Pancreas (tissue), 10 donors: Measurements from ENCODE around the gene OSBPL10. TPM values are rescaled to one million over a fixed set of nuclear protein-coding genes. Genes with fewer than 3 reads are reported as not detected.

Source experiments
- ATAC-seq, 4 donors: fragments of 200-7000 bp; cut with Tn5 transposase; one replicate each; pipeline versions ENCODE4 v1.8.0 to v1.9.1; 2020; ENCODE audit warnings: mild to moderate bottlenecking in 4 of 4, moderate library complexity in 4 of 4
- DNase-seq, 6 donors: peaks; one replicate each; pipeline ENCODE4 v3.0.0-alpha.2; 2020
- FAIRE-seq: peaks from 2 replicates; lab custom pipeline; 2012; peaks lifted over from hg19 to GRCh38; lab: Jason Lieb, UNC
- H3K27ac ChIP-seq, 4 donors: fragments of 200-600 bp; sonication (generic); 1 replicate in 3 of 4; 2 replicates in 1 of 4; pipeline versions ENCODE4 v1.5.0 to v1.8.0; 2020
- H3K27me3 ChIP-seq, 4 donors: fragments of 200-600 bp; one replicate each; pipeline ENCODE4 v1.8.0; 2021
- H3K36me3 ChIP-seq, 3 donors: fragments of 200-600 bp; sonication (generic) in 1 of 3; one replicate each; pipeline versions ENCODE4 v1.5.0 to v1.8.0; 2020 to 2021
- H3K4me1 ChIP-seq, 3 donors: fragments of 200-600 bp; one replicate each; pipeline ENCODE4 v1.8.0; 2021
- H3K4me3 ChIP-seq, 4 donors: fragments of 200-600 bp; sonication (generic) in 2 of 4; one replicate each; pipeline versions ENCODE4 v1.5.0 to v1.8.0; 2020 to 2021
- H3K9me3 ChIP-seq, 4 donors: fragments of 200-600 bp; one replicate each; pipeline ENCODE4 v1.8.0; 2021
- WGBS, 2 donors: extraction: QIAGEN DNeasy Blood & Tissue Kit; methylation state at CpG; one replicate each; pipeline ENCODE4 v1.1.7; 2013; 5-methylcytosine and 5-hydroxymethylcytosine counted together
- intact Hi-C, 3 donors: fragments of 100-400 bp; cut with DNase I; formaldehyde crosslinking; loops; one replicate each; pipeline versions ENCODE4 v1.11.1 to v1.14.2; 2022
- polyA plus RNA-seq, 2 donors: library from polyadenylated mRNA; stranded (reverse); fragments of 200-250 nt; gene quantifications; one replicate each; pipeline ENCODE4 v1.2.3, GENCODE V29; 2013
- total RNA-seq, 6 donors: library from RNA; stranded (reverse); fragmentation: NEBNext Ultra II Directional in 4 of 6; extraction: Animal tissue kit (Norgen Biotek cat#: 25700) in 4 of 6; gene quantifications; one replicate each; pipeline versions ENCODE4 v1.2.1 to v1.2.4, GENCODE V29; 2021 to 2023
- TF ChIP-seq, protein P1 (sequence below), 4 donors: fragments of 200-600 bp; sonication (generic) in 3 of 4; IDR thresholded peaks; one replicate each; pipeline versions ENCODE4 v1.5.0 to v1.8.0; 2021; ENCODE audit warnings: antibody characterized with exemption in 4 of 4
- donor health status: healthy with polysubstance abuse.
- donor health status: DM: no; HTN: no; CAD: no; lungs with moderate emphysema.
- donor health status: DM: no; HTN: no; CAD: no.
- donor health status: control.
- donor health status: control.
- donor health status: Bipolar disorder and iron deficiency.
- donor health status: DM: yes; HTN: yes; CAD: no.
- donor health status: DM: no; HTN: no; CAD: no.
- donor health status: DM: no; HTN: no; CAD: no.
- donor health status: DM: yes; HTN: yes; CAD: no.

The OSBPL10 gene
- total and polyA plus RNA-seq, 8 donors, result 0.57 to 4.0 (median 2.2) TPM

DNA sequence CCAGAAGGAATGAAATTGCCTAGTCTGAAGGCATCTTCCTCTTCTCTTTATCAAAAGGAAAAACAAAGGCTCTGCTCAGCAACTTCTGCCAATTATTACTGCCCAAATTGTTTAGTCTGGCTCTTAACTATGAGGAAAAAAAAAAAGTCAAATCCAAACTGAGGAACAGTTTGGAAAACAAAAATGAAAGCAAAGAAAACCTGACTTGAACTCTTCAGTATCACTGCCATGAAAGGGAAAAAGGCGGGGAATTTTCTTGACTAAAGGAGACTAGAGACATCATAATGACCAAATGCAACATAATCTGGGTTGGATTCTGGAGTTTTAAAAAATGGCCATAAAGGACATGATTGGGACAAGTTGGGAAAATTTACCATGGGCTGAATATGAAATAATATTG is 292.1 kb downstream of the OSBPL10 start:
- H3K27ac ChIP-seq, result no peak overlapping the region
- H3K9me3 ChIP-seq, result no peaks in the 10 kb centered on the region
- DNase-seq, result no peak
- FAIRE-seq, result no peak
- no peak for ATAC-seq
- intact Hi-C loops, result no loop called here
- 94 to 100% methylated on average over 1 of the region's 1 CpG for WGBS, 2 donors
- H3K4me1 ChIP-seq, result no peaks in the 10 kb centered on the region
- no peaks in the 10 kb centered on the region for H3K36me3 ChIP-seq
- H3K27me3 ChIP-seq, result no peaks in the 10 kb centered on the region
- TF ChIP-seq, protein P1, sequence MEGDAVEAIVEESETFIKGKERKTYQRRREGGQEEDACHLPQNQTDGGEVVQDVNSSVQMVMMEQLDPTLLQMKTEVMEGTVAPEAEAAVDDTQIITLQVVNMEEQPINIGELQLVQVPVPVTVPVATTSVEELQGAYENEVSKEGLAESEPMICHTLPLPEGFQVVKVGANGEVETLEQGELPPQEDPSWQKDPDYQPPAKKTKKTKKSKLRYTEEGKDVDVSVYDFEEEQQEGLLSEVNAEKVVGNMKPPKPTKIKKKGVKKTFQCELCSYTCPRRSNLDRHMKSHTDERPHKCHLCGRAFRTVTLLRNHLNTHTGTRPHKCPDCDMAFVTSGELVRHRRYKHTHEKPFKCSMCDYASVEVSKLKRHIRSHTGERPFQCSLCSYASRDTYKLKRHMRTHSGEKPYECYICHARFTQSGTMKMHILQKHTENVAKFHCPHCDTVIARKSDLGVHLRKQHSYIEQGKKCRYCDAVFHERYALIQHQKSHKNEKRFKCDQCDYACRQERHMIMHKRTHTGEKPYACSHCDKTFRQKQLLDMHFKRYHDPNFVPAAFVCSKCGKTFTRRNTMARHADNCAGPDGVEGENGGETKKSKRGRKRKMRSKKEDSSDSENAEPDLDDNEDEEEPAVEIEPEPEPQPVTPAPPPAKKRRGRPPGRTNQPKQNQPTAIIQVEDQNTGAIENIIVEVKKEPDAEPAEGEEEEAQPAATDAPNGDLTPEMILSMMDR (IDR thresholded peaks at IDR 0.05), result no peak
- no peak overlapping the region for H3K4me3 ChIP-seq

DNA sequence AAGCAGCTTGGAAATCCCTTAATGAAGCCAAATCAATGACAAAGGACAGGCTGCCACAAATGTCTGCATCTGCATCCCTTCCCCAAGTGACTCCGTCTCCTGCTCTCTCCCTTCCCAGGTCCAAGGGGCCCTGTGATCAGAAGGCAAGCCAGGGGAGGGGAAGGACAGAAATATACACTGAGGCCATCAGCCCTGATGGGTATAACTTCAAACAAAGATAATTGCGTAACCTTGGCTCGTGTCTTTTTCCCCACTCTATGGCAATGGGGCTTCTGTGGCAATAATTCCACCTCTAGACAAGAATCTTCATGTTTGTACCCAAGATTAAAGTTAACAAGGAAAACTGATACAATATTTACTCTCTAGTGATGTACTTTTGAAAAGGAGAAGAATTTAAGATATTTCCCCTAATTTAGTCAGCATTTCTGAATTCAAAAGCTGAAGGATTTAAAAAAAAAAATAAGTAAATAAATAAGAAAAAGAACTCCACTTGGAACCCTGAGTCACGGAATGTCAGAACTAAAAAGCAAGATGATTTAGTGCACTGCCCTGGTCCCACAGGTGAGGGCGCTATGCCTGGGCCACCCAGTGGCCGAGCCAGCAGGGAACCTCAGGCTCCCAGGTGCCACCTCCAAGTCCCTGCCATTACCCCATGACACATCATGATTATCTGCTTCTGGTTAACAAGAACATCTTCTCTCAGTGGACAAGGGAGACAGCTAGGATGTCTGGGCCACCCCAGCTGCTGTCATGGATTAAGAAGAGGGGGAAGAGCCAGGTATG is 293.9 kb downstream of the OSBPL10 start:
- ATAC-seq, result no peak
- H3K27me3 ChIP-seq, result no peaks in the 10 kb centered on the region
- no peaks in the 10 kb centered on the region for H3K4me1 ChIP-seq
- H3K36me3 ChIP-seq, result no peaks in the 10 kb centered on the region
- 83 to 88% methylated on average over 6 of the region's 6 CpGs for WGBS, 2 donors
- no peak overlapping the region for H3K27ac ChIP-seq
- no peak for DNase-seq
- TF ChIP-seq, protein P1 (IDR thresholded peaks at IDR 0.05), result no peak
- intact Hi-C loops, result no loop called here
- FAIRE-seq, result no peak
- H3K4me3 ChIP-seq, result no peak overlapping the region
- no peaks in the 10 kb centered on the region for H3K9me3 ChIP-seq

DNA sequence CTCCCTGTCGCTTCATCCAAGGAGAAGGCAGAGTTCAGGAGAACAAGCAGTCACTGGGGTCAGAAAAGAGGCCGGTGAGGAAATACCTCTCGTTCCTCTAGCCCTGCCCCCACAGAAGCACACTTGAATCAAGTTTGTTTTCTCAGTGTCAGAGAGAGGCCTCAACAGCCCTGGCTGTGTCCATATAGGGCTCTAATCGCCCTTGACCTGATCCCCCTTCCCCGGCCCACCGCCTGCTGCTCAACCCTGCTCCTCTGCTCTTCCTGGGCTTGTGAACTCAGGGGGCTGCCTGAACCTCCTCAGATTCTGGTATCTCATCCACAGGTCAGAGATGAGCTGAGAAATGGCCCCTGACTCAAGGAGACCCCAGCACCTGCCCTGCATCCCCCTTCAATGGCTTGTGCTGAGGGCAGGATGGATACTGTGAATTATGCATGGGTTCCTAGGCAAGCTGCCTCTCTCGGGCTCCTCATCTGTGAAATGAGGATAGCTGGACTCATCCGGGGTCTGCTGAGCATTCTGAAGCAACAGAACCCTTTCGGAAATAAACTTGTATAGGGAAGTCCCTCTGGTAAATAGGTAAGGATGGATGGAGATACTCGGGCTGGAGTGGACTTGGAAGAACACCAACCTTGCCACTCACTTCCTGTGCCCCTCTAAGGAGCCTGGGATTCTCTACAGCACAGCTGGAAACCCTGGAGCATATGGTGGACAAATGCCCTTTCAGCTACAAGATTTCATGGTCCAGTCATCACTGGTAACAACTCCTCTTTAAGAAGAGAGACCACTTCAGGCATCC is 300.8 kb downstream of the OSBPL10 start:
- no peak for FAIRE-seq
- no peaks in the 10 kb centered on the region for H3K9me3 ChIP-seq
- DNase-seq, result no peak
- no peak overlapping the region for H3K4me3 ChIP-seq
- H3K36me3 ChIP-seq, result no peaks in the 10 kb centered on the region
- H3K27me3 ChIP-seq, result no peaks in the 10 kb centered on the region
- 65 to 77% methylated on average over 10 of the region's 10 CpGs for WGBS, 2 donors
- peak overlapping the region in 1 of 4 donors; percentile 5 for H3K27ac ChIP-seq
- intact Hi-C loops, result no loop called here
- no peaks in the 10 kb centered on the region for H3K4me1 ChIP-seq
- peak in 2 of 4 donors; percentile 15 to 40 for ATAC-seq
- TF ChIP-seq, protein P1 (IDR thresholded peaks at IDR 0.05), result no peak

DNA sequence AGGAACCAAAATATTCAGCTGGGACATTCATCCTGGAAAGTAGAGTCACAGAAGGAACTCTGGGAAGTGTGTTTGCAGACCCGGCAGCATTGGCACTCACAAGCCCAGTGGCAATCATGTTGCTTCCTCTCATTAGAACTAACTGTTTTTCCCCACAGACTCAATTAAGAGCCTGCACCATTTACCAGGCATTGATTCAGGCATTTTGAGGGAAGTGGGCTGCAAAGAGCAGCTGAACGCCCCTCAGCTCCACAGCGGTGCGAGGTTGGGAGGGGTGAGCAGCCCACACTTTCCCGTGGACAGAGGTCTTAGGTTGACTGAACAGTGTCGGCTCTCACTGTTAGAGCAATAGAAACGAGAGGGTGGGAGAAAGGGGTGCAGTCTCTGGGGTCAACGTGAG is 304.5 kb downstream of the OSBPL10 start:
- Histone ChIP-seq H3K4me1 (no peaks in the 10 kb centered on the region), H3K9me3 (no peaks in the 10 kb centered on the region), H3K27ac (no peak overlapping the region), H3K27me3 (no peaks in the 10 kb centered on the region), H3K36me3 (no peaks in the 10 kb centered on the region), H3K4me3 (no peak overlapping the region)
- TF ChIP-seq, protein P1 (IDR thresholded peaks at IDR 0.05), result no peak
- intact Hi-C loops, result no loop called here
- DNase-seq (no peak), FAIRE-seq (no peak), ATAC-seq (no peak)
- WGBS, 2 donors, result 82 to 87% methylated on average over 8 of the region's 8 CpGs
